Measurements from ENCODE around the gene C16orf90.

C16orf90 gene

DNA sequence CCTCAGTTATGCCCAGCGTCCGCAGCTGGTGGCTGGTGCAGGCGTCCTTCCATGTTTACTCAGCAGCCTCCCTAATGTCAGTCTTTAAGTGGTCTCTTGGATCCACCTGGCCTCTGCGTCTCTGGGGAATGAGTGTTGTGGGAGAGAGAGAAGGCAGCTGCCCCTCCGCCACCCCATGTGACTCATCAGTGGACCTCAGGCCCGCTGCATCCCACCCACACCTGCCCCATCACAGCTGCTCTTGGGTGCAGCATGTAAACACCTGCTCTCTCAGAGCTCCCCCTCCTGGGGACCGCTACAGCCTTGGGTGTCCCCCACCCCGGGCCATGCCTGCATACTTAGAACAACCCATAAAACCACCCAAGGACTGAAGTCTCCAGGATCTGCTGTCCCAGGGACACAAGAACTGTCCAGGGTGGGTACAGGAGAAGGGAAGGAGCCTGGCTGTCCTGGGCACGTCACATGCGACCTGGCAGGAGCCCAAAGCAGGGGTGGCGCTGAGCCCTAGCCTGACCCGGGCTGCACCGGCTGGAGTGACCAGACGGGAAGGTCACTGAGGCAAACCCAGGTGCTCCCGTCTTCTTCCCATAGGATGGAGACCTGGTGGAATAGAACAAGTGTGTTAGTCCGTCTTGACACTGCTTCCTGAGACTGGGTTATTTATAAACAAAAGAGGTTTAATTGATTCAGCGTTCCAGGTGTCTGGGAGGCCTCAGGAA is 4.2 kb downstream of the C16orf90 start:
- H3K27ac ChIP-seq, result no peak overlapping the region
- TF ChIP-seq, protein P1, sequence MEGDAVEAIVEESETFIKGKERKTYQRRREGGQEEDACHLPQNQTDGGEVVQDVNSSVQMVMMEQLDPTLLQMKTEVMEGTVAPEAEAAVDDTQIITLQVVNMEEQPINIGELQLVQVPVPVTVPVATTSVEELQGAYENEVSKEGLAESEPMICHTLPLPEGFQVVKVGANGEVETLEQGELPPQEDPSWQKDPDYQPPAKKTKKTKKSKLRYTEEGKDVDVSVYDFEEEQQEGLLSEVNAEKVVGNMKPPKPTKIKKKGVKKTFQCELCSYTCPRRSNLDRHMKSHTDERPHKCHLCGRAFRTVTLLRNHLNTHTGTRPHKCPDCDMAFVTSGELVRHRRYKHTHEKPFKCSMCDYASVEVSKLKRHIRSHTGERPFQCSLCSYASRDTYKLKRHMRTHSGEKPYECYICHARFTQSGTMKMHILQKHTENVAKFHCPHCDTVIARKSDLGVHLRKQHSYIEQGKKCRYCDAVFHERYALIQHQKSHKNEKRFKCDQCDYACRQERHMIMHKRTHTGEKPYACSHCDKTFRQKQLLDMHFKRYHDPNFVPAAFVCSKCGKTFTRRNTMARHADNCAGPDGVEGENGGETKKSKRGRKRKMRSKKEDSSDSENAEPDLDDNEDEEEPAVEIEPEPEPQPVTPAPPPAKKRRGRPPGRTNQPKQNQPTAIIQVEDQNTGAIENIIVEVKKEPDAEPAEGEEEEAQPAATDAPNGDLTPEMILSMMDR (conservative IDR thresholded peaks at IDR 0.05), result no peak

DNA sequence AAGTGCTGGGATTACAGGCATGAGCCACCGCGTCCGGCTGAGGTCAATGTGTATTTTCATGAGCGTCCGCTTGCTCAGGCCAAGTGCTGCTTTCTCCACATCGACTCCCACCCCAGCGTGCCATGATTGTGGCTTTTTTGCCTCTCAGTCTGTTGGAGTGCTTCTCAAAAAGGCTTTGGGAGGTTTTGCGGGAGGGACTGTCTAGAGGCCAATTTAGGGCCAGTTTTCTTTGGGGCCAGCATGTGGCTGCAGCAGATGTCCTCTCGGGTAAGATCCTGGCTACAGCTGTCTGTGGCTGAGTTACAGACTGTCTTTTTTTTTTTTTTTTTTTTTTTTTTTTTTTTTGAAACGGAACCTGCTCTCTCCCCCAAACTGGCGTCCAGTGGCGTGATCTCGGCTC is 6.5 kb downstream of the C16orf90 start:
- TF ChIP-seq, protein P1 (conservative IDR thresholded peaks at IDR 0.05), result no peak
- no peak overlapping the region for H3K27ac ChIP-seq

DNA sequence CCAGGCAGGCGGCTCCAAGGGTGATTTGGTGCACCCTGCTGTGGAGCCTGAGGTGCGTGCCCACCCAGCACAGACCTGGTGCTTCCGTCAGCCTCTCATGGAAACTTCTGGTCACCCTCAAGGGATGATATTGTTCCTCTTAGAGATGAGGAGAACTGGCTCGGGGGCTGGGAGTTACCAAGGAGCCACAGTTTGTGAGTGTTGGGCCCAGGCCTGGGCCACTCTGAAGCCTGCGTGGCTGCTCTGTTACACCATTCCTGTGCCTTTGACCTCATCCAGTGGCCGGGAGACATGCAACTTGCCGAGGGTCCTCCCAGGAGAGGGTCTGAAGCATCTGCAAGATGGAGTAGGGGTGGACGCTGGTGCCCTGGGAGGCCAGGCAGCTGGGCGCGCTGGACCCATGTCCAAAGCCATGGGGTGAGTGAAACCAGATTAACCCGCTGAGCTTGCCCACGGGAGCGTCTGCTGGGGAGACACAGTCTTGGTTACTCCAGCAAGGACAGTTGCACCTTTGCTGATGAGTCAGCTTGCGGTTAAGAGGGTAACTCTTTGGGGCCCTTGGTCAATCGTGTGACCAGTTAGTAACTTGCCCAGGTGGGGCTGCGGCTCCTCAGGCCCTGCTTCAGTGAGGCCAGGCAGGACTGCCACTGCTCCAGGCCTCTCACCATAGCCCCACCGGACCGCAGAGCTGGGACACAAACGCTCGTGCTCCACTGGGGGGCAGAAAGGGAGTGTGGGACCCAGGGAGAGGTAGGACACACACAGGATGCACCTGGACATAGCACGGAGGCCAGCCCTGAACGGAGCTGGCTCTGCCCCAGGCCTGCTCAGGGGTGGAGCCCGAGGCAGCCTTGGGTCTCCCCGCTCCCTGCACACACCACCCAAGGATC is 7.5 kb downstream of the C16orf90 start:
- TF ChIP-seq, protein P1 (conservative IDR thresholded peaks at IDR 0.05), result no peak
- H3K27ac ChIP-seq, result no peak overlapping the region

DNA sequence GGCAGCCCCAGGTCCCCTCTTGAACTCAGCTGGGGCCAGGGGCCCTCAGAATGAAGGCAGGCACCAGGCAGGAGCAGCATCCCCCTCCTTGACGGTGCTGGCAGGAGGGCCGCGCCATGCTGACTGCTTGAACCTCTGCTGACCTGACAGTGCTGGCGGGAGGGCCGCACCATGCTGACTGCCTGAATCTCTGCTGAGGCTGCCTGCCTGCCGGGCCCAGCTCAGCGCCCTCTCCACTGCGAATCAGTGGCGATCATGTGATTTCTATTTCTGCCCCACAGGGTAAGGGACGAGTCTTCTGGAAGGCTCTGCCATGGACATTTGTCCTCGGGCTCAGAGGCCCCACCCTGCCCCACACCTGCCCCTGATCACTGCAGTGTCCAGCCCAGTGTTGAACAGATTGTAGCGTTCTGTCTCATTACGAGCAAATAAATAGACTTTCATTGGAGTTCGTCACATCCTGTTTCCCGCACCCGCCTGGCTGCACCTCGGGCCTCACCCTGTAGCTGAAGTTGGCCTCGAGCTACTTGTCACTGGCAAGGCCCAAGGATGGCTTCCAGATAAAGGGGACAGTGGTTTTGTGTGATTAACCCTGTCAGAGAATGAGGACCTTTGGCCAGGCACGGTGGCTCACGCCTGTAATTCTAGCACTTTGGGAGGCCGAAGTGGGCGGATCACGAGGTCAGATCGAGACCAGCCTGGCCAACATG is 8.6 kb downstream of the C16orf90 start:
- no peak overlapping the region for H3K27ac ChIP-seq
- TF ChIP-seq, protein P1 (conservative IDR thresholded peaks at IDR 0.05), result no peak

DNA sequence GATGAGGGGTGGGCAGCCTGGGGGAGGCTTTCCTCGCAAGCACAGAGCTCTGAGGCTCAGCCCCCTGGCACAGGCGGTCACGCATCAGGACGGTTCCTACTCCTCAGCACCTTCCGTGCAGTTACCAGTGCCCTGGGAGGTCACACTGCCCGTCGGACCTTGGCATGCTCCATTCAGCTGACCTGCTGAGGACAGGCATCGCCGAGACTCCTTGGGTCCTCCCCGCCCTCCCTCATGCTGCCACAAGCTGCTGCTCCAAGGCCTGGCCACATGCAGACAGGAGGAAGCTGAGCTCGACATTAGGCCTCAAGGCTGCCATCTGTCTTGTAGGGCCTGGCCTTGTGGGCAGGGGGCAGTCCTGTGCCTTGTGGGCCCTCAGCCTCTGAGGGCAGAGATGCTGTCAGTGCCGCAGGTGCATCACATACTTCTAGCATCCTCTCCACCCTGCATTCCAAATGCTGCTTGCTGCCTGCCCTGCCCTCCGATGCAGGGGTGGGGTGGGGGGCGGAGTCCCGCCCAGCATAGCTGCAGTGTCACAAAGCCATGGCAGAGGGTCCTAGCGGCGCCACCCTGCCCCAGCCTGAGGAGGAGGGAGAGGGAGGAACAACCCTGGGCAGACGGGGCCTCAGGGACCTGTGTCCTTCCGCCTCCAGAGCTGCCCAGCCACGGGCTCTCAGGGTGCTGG is 9.3 kb downstream of the C16orf90 start:
- no peak overlapping the region for H3K27ac ChIP-seq
- TF ChIP-seq, protein P1 (conservative IDR thresholded peaks at IDR 0.05), result no peak

DNA sequence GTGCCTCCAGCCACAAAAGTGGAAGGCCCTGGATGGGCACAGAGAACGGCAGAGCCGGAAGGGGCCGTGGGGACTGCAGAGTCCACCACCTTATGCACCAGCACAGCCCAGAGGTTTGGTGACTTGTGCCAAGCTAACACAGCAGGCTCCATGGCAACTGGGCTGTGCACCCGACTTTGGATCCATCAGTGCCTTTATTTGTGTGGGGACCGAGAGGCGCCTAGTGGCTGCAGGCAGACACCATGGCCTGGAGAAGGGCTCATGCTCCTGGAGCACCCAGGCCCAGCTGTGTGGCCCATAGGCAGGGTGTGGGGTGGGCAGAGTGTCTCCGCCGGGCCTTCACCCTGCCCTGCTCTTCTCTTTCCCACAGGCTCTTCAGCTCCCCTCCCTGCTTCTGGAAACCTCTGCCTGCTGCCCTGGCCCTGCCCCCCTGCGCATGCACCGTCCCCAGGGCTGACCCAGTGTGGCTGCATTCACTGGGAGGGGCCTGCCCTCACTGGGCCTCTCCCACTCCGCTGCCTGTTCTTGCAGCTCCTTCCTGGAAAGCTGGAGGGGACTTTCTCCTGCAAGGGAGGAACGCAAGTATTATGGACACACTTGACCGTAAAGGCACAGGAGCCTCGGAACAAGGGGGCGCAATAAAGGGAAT is 10.1 kb downstream of the C16orf90 start:
- H3K27ac ChIP-seq, result no peak overlapping the region
- TF ChIP-seq, protein P1 (conservative IDR thresholded peaks at IDR 0.05), result no peak

Measured in VCaP (cell line).